Colonic mucosa (tissue), 4 donors: ENCODE data around the gene RANGRF. TPM values are rescaled to one million over a fixed set of nuclear protein-coding genes. Genes with fewer than 3 reads are reported as not detected.

Source experiments
- DNase-seq: peaks from one replicate; pipeline ENCODE4 v3.0.0-alpha.2; 2020
- H3K27ac ChIP-seq: fragments of 200-600 bp; one replicate; pipeline ENCODE4 v1.8.0; 2021
- H3K27me3 ChIP-seq: fragments of 200-600 bp; one replicate; pipeline ENCODE4 v1.8.0; 2021
- H3K36me3 ChIP-seq: fragments of 200-600 bp; one replicate; pipeline ENCODE4 v1.8.0; 2021
- H3K4me1 ChIP-seq: fragments of 200-600 bp; one replicate; pipeline ENCODE4 v1.8.0; 2021; ENCODE audit warnings: mild to moderate bottlenecking
- H3K4me3 ChIP-seq: fragments of 200-600 bp; one replicate; pipeline ENCODE4 v1.8.0; 2021
- H3K9ac ChIP-seq, 2 donors: one replicate each; pipeline ENCODE4 v1.7.0; 2013; ENCODE audit warnings: control low read depth in 2 of 2, low read depth in 2 of 2, low read length in 2 of 2
- H3K9me3 ChIP-seq: fragments of 200-600 bp; one replicate; pipeline ENCODE4 v1.8.0; 2021
- CTCF ChIP-seq: fragments of 200-600 bp; IDR thresholded peaks from one replicate; pipeline ENCODE4 v1.8.0; 2022; ENCODE audit warnings: antibody characterized with exemption, mild to moderate bottlenecking
- intact Hi-C: fragments of 100-400 bp; cut with DNase I; formaldehyde crosslinking; loops from one replicate; pipeline ENCODE4 v1.14.1; 2022
- total RNA-seq, 2 donors: library from RNA; stranded (reverse); fragmentation: NEBNext Ultra II Directional in 1 of 2; extraction: Animal tissue kit (Norgen Biotek cat#: 25700) in 1 of 2; gene quantifications; one replicate each; pipeline ENCODE4 v1.2.1, GENCODE V29; 2021
- donor health status: healthy.
- donor health status: DM: no; HTN: no; CAD: no.
- donor health status: DM: no; HTN: no; CAD: no.

Gene RANGRF
- total RNA-seq, 2 donors from 2014 or later = 16.8 to 26.5 TPM

- Histone ChIP-seq H3K9ac (no peak overlapping the region), H3K36me3 (no peaks in the 10 kb centered on the region), H3K9me3 (no peaks in the 10 kb centered on the region), H3K27ac (no peak overlapping the region), H3K4me1 (no peaks in the 10 kb centered on the region), H3K4me3 (no peak overlapping the region), H3K27me3 (peaks cover 14% of the 10 kb centered on the region)
- DNase-seq = no peak
- intact Hi-C loops = no loop called here
- no peak for TF ChIP-seq CTCF
Measured at GRCh38 chr17:8315764-8316217, 27.3 kb downstream of the RANGRF start.

GRCh38 chr17:8318010-8318935, 29.8 kb downstream of the RANGRF start:
- Histone ChIP-seq H3K9ac (no peak overlapping the region), H3K9me3 (no peaks in the 10 kb centered on the region), H3K36me3 (no peaks in the 10 kb centered on the region), H3K4me3 (no peak overlapping the region), H3K27me3 (peaks cover 14% of the 10 kb centered on the region), H3K4me1 (no peaks in the 10 kb centered on the region), H3K27ac (no peak overlapping the region)
- intact Hi-C loops = no loop called here
- TF ChIP-seq CTCF = no peak
- no peak for DNase-seq

- no peaks in the 10 kb centered on the region for H3K36me3 ChIP-seq
- no peak overlapping the region for H3K4me3 ChIP-seq
- no peak overlapping the region for H3K27ac ChIP-seq
- intact Hi-C loops = no loop called here
- H3K27me3 ChIP-seq = peaks cover 3% of the 10 kb centered on the region
- no peak overlapping the region for H3K9ac ChIP-seq
- no peak for TF ChIP-seq CTCF
- DNase-seq = no peak
- no peaks in the 10 kb centered on the region for H3K4me1 ChIP-seq
- H3K9me3 ChIP-seq = no peaks in the 10 kb centered on the region
Measured at GRCh38 chr17:8320262-8320661, 31.8 kb downstream of the RANGRF start.

- no peaks in the 10 kb centered on the region for H3K36me3 ChIP-seq
- no peak overlapping the region for H3K27ac ChIP-seq
- H3K9me3 ChIP-seq = no peaks in the 10 kb centered on the region
- no peak for TF ChIP-seq CTCF
- DNase-seq = no peak
- H3K4me3 ChIP-seq = no peak overlapping the region
- intact Hi-C loops = no loop called here
- no peak overlapping the region for H3K9ac ChIP-seq
- H3K27me3 ChIP-seq = peaks cover 2% of the 10 kb centered on the region
- H3K4me1 ChIP-seq = no peaks in the 10 kb centered on the region
Measured at GRCh38 chr17:8320990-8321389, 32.5 kb downstream of the RANGRF start.

- Histone ChIP-seq H3K27ac (no peak overlapping the region), H3K4me1 (no peaks in the 10 kb centered on the region), H3K9ac (no peak overlapping the region), H3K4me3 (no peak overlapping the region), H3K36me3 (no peaks in the 10 kb centered on the region), H3K27me3 (peaks cover 4% of the 10 kb centered on the region), H3K9me3 (no peaks in the 10 kb centered on the region)
- TF ChIP-seq CTCF = no peak
- intact Hi-C loops = no loop called here
- no peak for DNase-seq
Measured at GRCh38 chr17:8322061-8322460, 33.6 kb downstream of the RANGRF start.
